SK-N-MC (cell line): ENCODE measurements around the gene GTF2IRD1.

ENCODE experiments used
- EZH2 ChIP-seq: fragments of 200-600 bp; sonication (generic); IDR thresholded peaks from one replicate; pipeline ENCODE4 v1.6.1; 2017; ENCODE audit warnings: antibody characterized with exemption
- POLR2AphosphoS5 ChIP-seq: IDR thresholded peaks from 2 replicates; pipeline ENCODE4 v1.6.1; 2012; ENCODE audit warnings: mild to moderate bottlenecking, low read depth, low read length, borderline replicate concordance

- TF ChIP-seq EZH2 (no peak), POLR2AphosphoS5 (no peak)
Measured at GRCh38 chr7:74625446-74625845, 171.7 kb downstream of the GTF2IRD1 start.
